Measurements from ENCODE around the gene SLC9B2.

Gene SLC9B2

GRCh38 chr4:103076747-103077347 is at the start of gene SLC9B2:
Gene SLC9B2, minus strand, starts transcription at chr4:103076761. Its CDS starts 9,211 bp downstream, at chr4:103067550.
- DNase-seq = peak; percentile 27

- no peak for DNase-seq
Measured at GRCh38 chr4:103126126-103126525, 49.6 kb upstream of the SLC9B2 start.

- DNase-seq = no peak
Measured at GRCh38 chr4:103123114-103123513, 46.6 kb upstream of the SLC9B2 start.

GRCh38 chr4:103118166-103118565 is 41.6 kb upstream of the SLC9B2 start:
- no peak for DNase-seq

- no peak for DNase-seq
Measured at GRCh38 chr4:103111598-103111997, 35.0 kb upstream of the SLC9B2 start.

- DNase-seq = no peak
Measured at GRCh38 chr4:103108542-103108941, 32.0 kb upstream of the SLC9B2 start.

GRCh38 chr4:103105558-103106356 is 29.2 kb upstream of the SLC9B2 start:
- no peak for DNase-seq

GRCh38 chr4:103104886-103105285 is 28.3 kb upstream of the SLC9B2 start:
- DNase-seq = no peak

- no peak for DNase-seq
Measured at GRCh38 chr4:103100691-103101090, 24.1 kb upstream of the SLC9B2 start.

GRCh38 chr4:103099691-103100392 is 23.3 kb upstream of the SLC9B2 start, which contains the start of gene BDH2:
Gene BDH2, minus strand, starts transcription at chr4:103099834. Its CDS starts 3,580 bp downstream, at chr4:103096254.
- DNase-seq = peak; percentile 73

- no peak for DNase-seq
Measured at GRCh38 chr4:103098756-103099440, 22.3 kb upstream of the SLC9B2 start.

- DNase-seq = no peak
Measured at GRCh38 chr4:103098341-103098740, 21.8 kb upstream of the SLC9B2 start.

- DNase-seq = no peak
Measured at GRCh38 chr4:103097112-103097511, 20.6 kb upstream of the SLC9B2 start.

GRCh38 chr4:103095080-103095479 is 18.5 kb upstream of the SLC9B2 start:
- DNase-seq = no peak

- no peak for DNase-seq
Measured at GRCh38 chr4:103092245-103092644, 15.7 kb upstream of the SLC9B2 start.

GRCh38 chr4:103091601-103092223 is 15.2 kb upstream of the SLC9B2 start:
- DNase-seq = peak; percentile 76

- no peak for DNase-seq
Measured at GRCh38 chr4:103089481-103089880, 12.9 kb upstream of the SLC9B2 start.

GRCh38 chr4:103086551-103086950 is 10.0 kb upstream of the SLC9B2 start:
- DNase-seq = no peak

GRCh38 chr4:103085555-103086196 is 9.1 kb upstream of the SLC9B2 start:
- DNase-seq = no peak

- DNase-seq = no peak
Measured at GRCh38 chr4:103079621-103080020, 3.1 kb upstream of the SLC9B2 start.

GRCh38 chr4:103075894-103076746 is 441 bp downstream of the SLC9B2 start:
- DNase-seq = peak; percentile 67
